SK-N-MC (cell line): ENCODE measurements around the gene ZFP69B.

Experiments used
- EZH2 ChIP-seq: fragments of 200-600 bp; sonication (generic); IDR thresholded peaks from one replicate; pipeline ENCODE4 v1.6.1; 2017; ENCODE audit warnings: antibody characterized with exemption
- POLR2AphosphoS5 ChIP-seq: IDR thresholded peaks from 2 replicates; pipeline ENCODE4 v1.6.1; 2012; ENCODE audit warnings: mild to moderate bottlenecking, low read depth, low read length, borderline replicate concordance

GRCh38 chr1:40401473-40402201 lies 48.6 kb upstream of the ZFP69B start:
- TF ChIP-seq POLR2AphosphoS5: no peak
- no peak for TF ChIP-seq EZH2
